H9 (cell line): Measurements from ENCODE around the gene TMTC1. TPM values are rescaled to one million over a fixed set of nuclear protein-coding genes. Genes with fewer than 3 reads are reported as not detected.

Experiments used
- DNase-seq: peaks from one replicate; pipeline ENCODE4 v3.0.0-alpha.2; 2017
- H2AFZ ChIP-seq: one replicate; pipeline ENCODE4 v1.6.1; 2013; ENCODE audit warnings: mild to moderate bottlenecking, low read length, control low read depth, moderate library complexity
- H2AK5ac ChIP-seq: 2 replicates; pipeline ENCODE4 v1.6.1; 2013; ENCODE audit warnings: low read length, control low read depth, mixed read lengths; ENCODE audit not compliant: insufficient read length
- H2BK120ac ChIP-seq: one replicate; pipeline ENCODE4 v1.6.1; 2013; ENCODE audit warnings: low read depth, mild to moderate bottlenecking, low read length, control low read depth, inconsistent platforms; ENCODE audit not compliant: poor library complexity, severe bottlenecking
- H2BK12ac ChIP-seq: 2 replicates; pipeline ENCODE4 v1.6.1; 2013; ENCODE audit warnings: low read length, control low read depth, mixed read lengths, low read depth; ENCODE audit not compliant: insufficient read length
- H2BK15ac ChIP-seq: 2 replicates; pipeline ENCODE4 v1.6.1; 2013; ENCODE audit warnings: low read depth, low read length, control low read depth
- H2BK20ac ChIP-seq: one replicate; pipeline ENCODE4 v1.6.1; 2013; ENCODE audit warnings: low read depth, mild to moderate bottlenecking, low read length, control low read depth, inconsistent platforms; ENCODE audit not compliant: poor library complexity, severe bottlenecking
- H2BK5ac ChIP-seq: 2 replicates; pipeline ENCODE4 v1.6.1; 2013; ENCODE audit warnings: low read length, control low read depth, mixed read lengths; ENCODE audit not compliant: insufficient read length
- H3K14ac ChIP-seq: 2 replicates; pipeline ENCODE4 v1.6.1; 2013; ENCODE audit warnings: low read length, control low read depth; ENCODE audit not compliant: insufficient read depth
- H3K18ac ChIP-seq: 2 replicates; pipeline ENCODE4 v1.6.1; 2013; ENCODE audit warnings: low read depth, mild to moderate bottlenecking, mixed read lengths, low read length, control low read depth; ENCODE audit not compliant: insufficient read length
- H3K23ac ChIP-seq: 2 replicates; pipeline ENCODE4 v1.6.1; 2013; ENCODE audit warnings: low read length, control low read depth, mixed read lengths, low read depth; ENCODE audit not compliant: insufficient read length
- H3K23me2 ChIP-seq: 2 replicates; pipeline ENCODE4 v1.6.1; 2013; ENCODE audit warnings: low read depth, mild to moderate bottlenecking, mixed read lengths, low read length, control low read depth; ENCODE audit not compliant: insufficient read length, poor library complexity, severe bottlenecking
- H3K27ac ChIP-seq: 2 replicates; pipeline ENCODE4 v1.5.1; 2013; ENCODE audit warnings: low read length, control low read depth, mixed read lengths, low read depth; ENCODE audit not compliant: insufficient read length
- H3K27me3 ChIP-seq: 2 replicates; pipeline ENCODE4 v1.6.1; 2013; ENCODE audit warnings: low read length, control low read depth, inconsistent platforms; ENCODE audit not compliant: insufficient read depth
- H3K4ac ChIP-seq: 2 replicates; pipeline ENCODE4 v1.6.1; 2013; ENCODE audit warnings: low read depth, mild to moderate bottlenecking, control low read depth, inconsistent platforms, low read length, moderate library complexity
- H3K4me1 ChIP-seq: 2 replicates; pipeline ENCODE4 v1.6.1; 2013; ENCODE audit warnings: low read length, control low read depth, inconsistent platforms; ENCODE audit not compliant: insufficient read depth
- H3K4me2 ChIP-seq: 2 replicates; pipeline ENCODE4 v1.6.1; 2013; ENCODE audit warnings: low read length, control low read depth, mixed read lengths; ENCODE audit not compliant: insufficient read length, insufficient read depth
- H3K56ac ChIP-seq: 2 replicates; pipeline ENCODE4 v1.6.1; 2013; ENCODE audit warnings: low read depth, mild to moderate bottlenecking, mixed read lengths, low read length, control low read depth; ENCODE audit not compliant: insufficient read length
- H3K79me1 ChIP-seq: 2 replicates; pipeline ENCODE4 v1.6.1; 2013; ENCODE audit warnings: low read depth, mild to moderate bottlenecking, moderate library complexity, low read length, control low read depth, inconsistent platforms; ENCODE audit not compliant: insufficient read depth, poor library complexity, severe bottlenecking
- H3K79me2 ChIP-seq: 2 replicates; pipeline ENCODE4 v1.6.1; 2013; ENCODE audit warnings: low read length, control low read depth, inconsistent platforms; ENCODE audit not compliant: insufficient read depth
- H3K9ac ChIP-seq: 2 replicates; pipeline ENCODE4 v1.6.1; 2013; ENCODE audit warnings: low read length, control low read depth, mixed read lengths; ENCODE audit not compliant: insufficient read length; ENCODE audit errors: extremely low read depth
- H3K9me3 ChIP-seq: one replicate; pipeline ENCODE4 v1.6.1; 2013; ENCODE audit warnings: low read depth, low read length, inconsistent platforms; ENCODE audit not compliant: control insufficient read depth
- H3T11ph ChIP-seq: one replicate; pipeline ENCODE4 v1.6.1; 2013; ENCODE audit warnings: mild to moderate bottlenecking, low read length, control low read depth, inconsistent platforms
- H4K20me1 ChIP-seq: one replicate; pipeline ENCODE4 v1.6.1; 2013; ENCODE audit not compliant: control insufficient read depth, insufficient read length, insufficient read depth
- H4K5ac ChIP-seq: 2 replicates; pipeline ENCODE4 v1.6.1; 2013; ENCODE audit warnings: low read depth, mild to moderate bottlenecking, mixed read lengths, low read length, control low read depth; ENCODE audit not compliant: insufficient read length
- H4K8ac ChIP-seq: replicated peaks from 2 replicates; pipeline ENCODE4 v1.6.1; 2013; ENCODE audit warnings: low read length, control low read depth, mixed read lengths, low read depth; ENCODE audit not compliant: insufficient read length
- H4K91ac ChIP-seq: 2 replicates; pipeline ENCODE4 v1.6.1; 2013; ENCODE audit warnings: low read depth, mild to moderate bottlenecking, moderate library complexity, mixed read lengths, low read length, control low read depth; ENCODE audit not compliant: insufficient read length
- H3K27ac Mint-ChIP-seq, 3 experiments: 2 replicates in 2 of 3; 3 replicates in 1 of 3; pipeline ENCODE4 v1.8.0; 2020 to 2021; ENCODE audit warnings: mixed read lengths in 3 of 3, mild to moderate bottlenecking in 1 of 3, moderate library complexity in 1 of 3
- H3K27me3 Mint-ChIP-seq: 2 replicates; pipeline ENCODE4 v1.8.0; 2021; ENCODE audit warnings: low read depth, mild to moderate bottlenecking, moderate library complexity, mixed read lengths
- H3K36me3 Mint-ChIP-seq, 3 experiments: 2 replicates in 2 of 3; 3 replicates in 1 of 3; pipeline ENCODE4 v1.8.0; 2020 to 2021; ENCODE audit warnings: low read depth in 3 of 3, mixed read lengths in 3 of 3; ENCODE audit not compliant: insufficient read depth in 1 of 3
- H3K4me1 Mint-ChIP-seq, 2 experiments: 2 replicates each; pipeline ENCODE4 v1.8.0; 2020; ENCODE audit warnings: mixed read lengths in 2 of 2
- H3K4me3 Mint-ChIP-seq, 2 experiments: 2 replicates in 1 of 2; 3 replicates in 1 of 2; pipeline ENCODE4 v1.8.0; 2020 to 2021; ENCODE audit warnings: mild to moderate bottlenecking in 2 of 2, mixed read lengths in 2 of 2, moderate library complexity in 1 of 2
- H3K9me3 Mint-ChIP-seq, 2 experiments: 2 replicates in 1 of 2; 3 replicates in 1 of 2; pipeline ENCODE4 v1.8.0; 2020; ENCODE audit warnings: mild to moderate bottlenecking in 2 of 2, mixed read lengths in 2 of 2, moderate library complexity in 1 of 2
- WGBS: extraction: QIAGEN DNeasy Blood & Tissue Kit; methylation state at CpG from one replicate; pipeline ENCODE4 v1.1.7; 2013; ENCODE audit warnings: missing lambda C conversion rate, low lambda C conversion rate, mixed read lengths; ENCODE audit not compliant: insufficient read length; ENCODE audit errors: extremely low coverage; 5-methylcytosine and 5-hydroxymethylcytosine counted together
- total RNA-seq: library from RNA; stranded (reverse); gene quantifications from 2 replicates; pipeline ENCODE4 v1.2.1, GENCODE V29; 2021
- TF ChIP-seq, protein P1 (sequence below): fragments of 200-600 bp; sonication (generic); conservative IDR thresholded peaks from 3 replicates; pipeline ENCODE4 v1.8.0; 2021; ENCODE audit warnings: antibody characterized with exemption, mild to moderate bottlenecking

TMTC1 gene
- total RNA-seq, 1 experiment from 2014 or later, result 16.1 TPM

DNA sequence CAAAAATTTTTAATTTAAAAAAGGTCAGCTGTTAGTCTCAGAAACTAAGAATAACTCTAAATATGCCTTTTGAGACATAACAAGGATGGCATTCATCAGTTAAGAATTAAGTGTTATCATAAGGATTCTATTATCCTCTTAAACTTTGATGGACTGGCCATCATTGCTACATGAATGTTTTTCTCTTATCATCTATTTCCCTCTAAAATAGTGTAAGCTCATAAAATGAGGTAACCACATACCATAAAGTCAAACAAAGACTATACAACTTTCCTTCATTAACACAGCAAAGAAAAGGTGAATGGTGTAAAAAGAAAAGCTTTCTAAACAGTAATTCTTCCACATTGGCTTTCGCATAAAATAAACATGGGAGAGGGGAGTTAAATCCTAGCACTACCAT is 41.1 kb downstream of the TMTC1 start:
- Mint-ChIP-seq H3K4me3 (no peak overlapping the region), H3K36me3 (peaks cover 7 to 15% (median 11%) of the 10 kb centered on the region in 3 experiments; a peak in 5 of 7 replicates), H3K9me3 (no peaks in the 10 kb centered on the region), H3K27me3 (no peaks in the 10 kb centered on the region), H3K4me1 (peaks cover 14 to 20% of the 10 kb centered on the region in 2 experiments), H3K27ac (no peak overlapping the region)
- Histone ChIP-seq H4K20me1 (no peaks in the 10 kb centered on the region), H2BK12ac (no peak overlapping the region), H4K91ac (no peak overlapping the region), H3T11ph (no peak overlapping the region), H3K4me2 (no peak overlapping the region), H3K23me2 (no peaks in the 10 kb centered on the region), H3K56ac (no peak overlapping the region), H2BK5ac (no peak overlapping the region), H3K23ac (no peak overlapping the region), H3K27me3 (no peaks in the 10 kb centered on the region), H2BK120ac (no peak overlapping the region), H2AFZ (no peak overlapping the region), H3K18ac (no peak overlapping the region), H3K14ac (no peak overlapping the region), H2AK5ac (no peak overlapping the region), H3K4ac (no peak overlapping the region), H3K4me1 (no peaks in the 10 kb centered on the region; the same call in 1 of the 2 replicates), H2BK15ac (no peak overlapping the region), H4K5ac (no peak overlapping the region), H4K8ac (no peak overlapping the region), H2BK20ac (no peak overlapping the region), H3K79me1 (no peaks in the 10 kb centered on the region), H3K9me3 (no peaks in the 10 kb centered on the region), H3K79me2 (no peaks in the 10 kb centered on the region), H3K27ac (no peak overlapping the region), H3K9ac (no peak overlapping the region)
- WGBS, result no CpG with 5 or more reads among the region's 1 CpG
- TF ChIP-seq, protein P1, sequence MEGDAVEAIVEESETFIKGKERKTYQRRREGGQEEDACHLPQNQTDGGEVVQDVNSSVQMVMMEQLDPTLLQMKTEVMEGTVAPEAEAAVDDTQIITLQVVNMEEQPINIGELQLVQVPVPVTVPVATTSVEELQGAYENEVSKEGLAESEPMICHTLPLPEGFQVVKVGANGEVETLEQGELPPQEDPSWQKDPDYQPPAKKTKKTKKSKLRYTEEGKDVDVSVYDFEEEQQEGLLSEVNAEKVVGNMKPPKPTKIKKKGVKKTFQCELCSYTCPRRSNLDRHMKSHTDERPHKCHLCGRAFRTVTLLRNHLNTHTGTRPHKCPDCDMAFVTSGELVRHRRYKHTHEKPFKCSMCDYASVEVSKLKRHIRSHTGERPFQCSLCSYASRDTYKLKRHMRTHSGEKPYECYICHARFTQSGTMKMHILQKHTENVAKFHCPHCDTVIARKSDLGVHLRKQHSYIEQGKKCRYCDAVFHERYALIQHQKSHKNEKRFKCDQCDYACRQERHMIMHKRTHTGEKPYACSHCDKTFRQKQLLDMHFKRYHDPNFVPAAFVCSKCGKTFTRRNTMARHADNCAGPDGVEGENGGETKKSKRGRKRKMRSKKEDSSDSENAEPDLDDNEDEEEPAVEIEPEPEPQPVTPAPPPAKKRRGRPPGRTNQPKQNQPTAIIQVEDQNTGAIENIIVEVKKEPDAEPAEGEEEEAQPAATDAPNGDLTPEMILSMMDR, result no peak
- no peak for DNase-seq
